Measurements from ENCODE around the gene CACNA1D. TPM values are rescaled to one million over a fixed set of nuclear protein-coding genes. Genes with fewer than 3 reads are reported as not detected.

CACNA1D gene
- total RNA-seq, 1 donor from 2014 or later: 6.3 TPM

- DNase-seq (ENCODE audit: low spot score, unreplicated experiment): no peak
- no peak for TF ChIP-seq CTCF (IDR thresholded peaks at IDR 0.05; ENCODE audit: unreplicated experiment)
- Mint-ChIP-seq H3K27ac (no peak overlapping the region), H3K4me1 (ENCODE audit: low read depth) (no peaks in the 10 kb centered on the region), H3K9me3 (ENCODE audit: low read depth) (no peaks in the 10 kb centered on the region), H3K27me3 (peaks cover 2% of the 10 kb centered on the region), H3K4me3 (ENCODE audit: low read depth) (no peak overlapping the region), H3K36me3 (ENCODE audit: insufficient read depth) (no peaks in the 10 kb centered on the region)
These were observed 85.2 kb downstream of the CACNA1D start for GRCh38 chr3:53579636-53580035.

- Mint-ChIP-seq H3K9me3 (ENCODE audit: low read depth) (no peaks in the 10 kb centered on the region), H3K27ac (no peak overlapping the region)
These were observed 87.3 kb downstream of the CACNA1D start for GRCh38 chr3:53581671-53582070.

GRCh38 chr3:53583161-53583690 lies 88.8 kb downstream of the CACNA1D start:
- H3K27me3 Mint-ChIP-seq: peaks cover 2% of the 10 kb centered on the region
- no peak for TF ChIP-seq CTCF (IDR thresholded peaks at IDR 0.05; ENCODE audit: unreplicated experiment)
- H3K9me3 Mint-ChIP-seq (ENCODE audit: low read depth): no peaks in the 10 kb centered on the region
- H3K36me3 Mint-ChIP-seq (ENCODE audit: insufficient read depth): no peaks in the 10 kb centered on the region
- H3K4me3 Mint-ChIP-seq (ENCODE audit: low read depth): no peak overlapping the region
- DNase-seq (ENCODE audit: low spot score, unreplicated experiment): no peak
- H3K27ac Mint-ChIP-seq: no peak overlapping the region
- H3K4me1 Mint-ChIP-seq (ENCODE audit: low read depth): no peaks in the 10 kb centered on the region

More at GRCh38 chr3:53581671-53582070, 87.3 kb downstream of the CACNA1D start:
- Mint-ChIP-seq H3K4me1 (ENCODE audit: low read depth) (no peaks in the 10 kb centered on the region), H3K27me3 (peaks cover 2% of the 10 kb centered on the region), H3K4me3 (ENCODE audit: low read depth) (no peak overlapping the region), H3K36me3 (ENCODE audit: insufficient read depth) (no peaks in the 10 kb centered on the region)
- DNase-seq (ENCODE audit: low spot score, unreplicated experiment): no peak
- no peak for TF ChIP-seq CTCF (IDR thresholded peaks at IDR 0.05; ENCODE audit: unreplicated experiment)

GRCh38 chr3:53585049-53585448 lies 90.6 kb downstream of the CACNA1D start:
- Mint-ChIP-seq H3K4me3 (ENCODE audit: low read depth) (no peak overlapping the region), H3K27me3 (peaks cover 3% of the 10 kb centered on the region), H3K36me3 (ENCODE audit: insufficient read depth) (no peaks in the 10 kb centered on the region), H3K27ac (no peak overlapping the region), H3K4me1 (ENCODE audit: low read depth) (no peaks in the 10 kb centered on the region), H3K9me3 (ENCODE audit: low read depth) (no peaks in the 10 kb centered on the region)
- TF ChIP-seq CTCF (IDR thresholded peaks at IDR 0.05; ENCODE audit: unreplicated experiment): no peak
- no peak for DNase-seq (ENCODE audit: low spot score, unreplicated experiment)

GRCh38 chr3:53585627-53586026 lies 91.2 kb downstream of the CACNA1D start:
- no peaks in the 10 kb centered on the region for H3K9me3 Mint-ChIP-seq (ENCODE audit: low read depth)
- H3K27ac Mint-ChIP-seq: no peak overlapping the region
- TF ChIP-seq CTCF (IDR thresholded peaks at IDR 0.05; ENCODE audit: unreplicated experiment): no peak
- no peaks in the 10 kb centered on the region for H3K36me3 Mint-ChIP-seq (ENCODE audit: insufficient read depth)
- peaks cover 3% of the 10 kb centered on the region for H3K27me3 Mint-ChIP-seq
- DNase-seq (ENCODE audit: low spot score, unreplicated experiment): no peak
- no peak overlapping the region for H3K4me3 Mint-ChIP-seq (ENCODE audit: low read depth)
- H3K4me1 Mint-ChIP-seq (ENCODE audit: low read depth): no peaks in the 10 kb centered on the region

Measured in progenitor cell of endocrine pancreas (in vitro differentiated cells).